ENCODE data around the gene ITPRIP.

- TF ChIP-seq EZH2 (IDR thresholded peaks at IDR 0.05; ENCODE audit: low read length) (no peak), CTCF (optimal IDR thresholded peaks at IDR 0.05 in 1 of 3, IDR thresholded peaks at IDR 0.05 in 1 of 3, conservative IDR thresholded peaks at IDR 0.05 in 1 of 3; ENCODE audit: extremely low read depth in 1 of 3, insufficient read depth in 2 of 3, low read length in 3 of 3) (no peak)
Observed at GRCh38 chr10:104262055-104262454, 76.2 kb downstream of the ITPRIP start.
